CD4-positive, alpha-beta T cell (primary cell): Measurements from ENCODE around the gene PRR13. TPM values are rescaled to one million over a fixed set of nuclear protein-coding genes. Genes with fewer than 3 reads are reported as not detected.
A peak's percentile ranks its signal among the peaks of the same experiment; 100 is the strongest.
"Not testable (repeated sequence)": the region's sequence is repeated elsewhere in the genome, so short reads cannot be mapped to it uniquely, and the experiment has no call there.

Experiments used
- ATAC-seq: fragments of 200-7000 bp; cut with Tn5 transposase; one replicate; pipeline ENCODE4 v1.10.0; 2022; ENCODE audit warnings: mild to moderate bottlenecking; ENCODE audit not compliant: poor library complexity
- CTCF ChIA-PET: fragments of 350-600 bp; sonication (Branson Sonifier 250); formaldehyde crosslinking; loops from one replicate; lab custom pipeline; 2021; ENCODE audit warnings: antibody characterized with exemption, inconsistent platforms; lab: Charles Lee
- POLR2A ChIA-PET: fragments of 350-600 bp; sonication (Branson Sonifier 250); formaldehyde crosslinking; loops from one replicate; lab custom pipeline; 2021; ENCODE audit warnings: antibody characterized with exemption, inconsistent platforms; lab: Charles Lee
- DNase-seq, 14 experiments: peaks; one replicate each; pipeline ENCODE4 v3.0.0-alpha.2; 2013 to 2020; ENCODE audit warnings: mixed read lengths in 2 of 14
- H3K27ac ChIP-seq, 2 donors: one replicate each; pipeline versions ENCODE4 v1.5.1 to v1.7.0; 2013; ENCODE audit warnings: low read length in 2 of 2, low read depth in 1 of 2, mild to moderate bottlenecking in 1 of 2
- H3K27me3 ChIP-seq, 2 experiments: 1 replicate in 1 of 2; 2 replicates in 1 of 2; pipeline versions ENCODE4 v1.6.1 to v1.7.0; 2013; ENCODE audit warnings: low read length in 2 of 2, control low read depth in 1 of 2, mild to moderate bottlenecking in 1 of 2, moderate library complexity in 1 of 2; ENCODE audit not compliant: insufficient read depth in 2 of 2, control insufficient read depth in 1 of 2
- H3K36me3 ChIP-seq: one replicate; pipeline ENCODE4 v1.6.1; 2013; ENCODE audit warnings: low read length, control low read depth; ENCODE audit not compliant: insufficient read depth
- H3K4me1 ChIP-seq: one replicate; pipeline ENCODE4 v1.6.1; 2013; ENCODE audit warnings: low read length, control low read depth; ENCODE audit not compliant: insufficient read depth
- H3K4me3 ChIP-seq: one replicate; pipeline ENCODE4 v1.5.1; 2013; ENCODE audit warnings: mild to moderate bottlenecking, low read length, moderate library complexity
- H3K9me3 ChIP-seq, 2 experiments: 1 replicate in 1 of 2; 2 replicates in 1 of 2; pipeline versions ENCODE4 v1.6.1 to v1.7.0; 2013; ENCODE audit warnings: low read length in 2 of 2, mild to moderate bottlenecking in 2 of 2, control low read depth in 1 of 2, moderate library complexity in 1 of 2; ENCODE audit not compliant: control insufficient read depth in 1 of 2, insufficient read depth in 1 of 2
- H3K27ac Mint-ChIP-seq: one replicate; pipeline ENCODE4 v1.8.0; 2020; ENCODE audit warnings: mixed read lengths
- H3K27me3 Mint-ChIP-seq: one replicate; pipeline ENCODE4 v1.8.0; 2021; ENCODE audit warnings: mixed read lengths
- H3K36me3 Mint-ChIP-seq: one replicate; pipeline ENCODE4 v1.8.0; 2021; ENCODE audit warnings: low read depth, mixed read lengths
- H3K4me1 Mint-ChIP-seq: one replicate; pipeline ENCODE4 v1.8.0; 2021; ENCODE audit warnings: low read depth, mixed read lengths
- H3K4me3 Mint-ChIP-seq: one replicate; pipeline ENCODE4 v1.8.0; 2020; ENCODE audit warnings: mild to moderate bottlenecking, mixed read lengths
- H3K9me3 Mint-ChIP-seq: one replicate; pipeline ENCODE4 v1.8.0; 2020; ENCODE audit warnings: mixed read lengths
- CTCF ChIP-seq: fragments of 200-600 bp; IDR thresholded peaks from one replicate; pipeline ENCODE4 v1.8.0; 2022; ENCODE audit warnings: antibody characterized with exemption, mild to moderate bottlenecking
- intact Hi-C, 2 experiments: fragments of 100-400 bp; cut with DNase I in 1 of 2; cut with micrococcal nuclease in 1 of 2; formaldehyde crosslinking; loops; one replicate each; pipeline versions ENCODE4 v1.15.1 to v1.9.0; 2023 to 2025; cut with DNase I, micrococcal nuclease
- total RNA-seq, 174 experiments: library from RNA in 2 of 174; stranded (reverse) in 2 of 174; gene quantifications; one replicate each; pipeline ENCODE4 v1.2.3 and lab custom pipeline; 2021 to 2026

Gene PRR13
- total RNA-seq, 2 experiments from 2014 or later, result 133 to 142 TPM

GRCh38 chr12:53431187-53431586 is 10.3 kb upstream of the PRR13 start:
- Histone ChIP-seq H3K27me3 (no peaks in the 10 kb centered on the region), H3K36me3 (no peaks in the 10 kb centered on the region), H3K27ac (no peak overlapping the region), H3K9me3 (no peaks in the 10 kb centered on the region), H3K4me3 (no peak overlapping the region), H3K4me1 (no peaks in the 10 kb centered on the region)
- DNase-seq (peak in 1 of 14 experiments; percentile 10), ATAC-seq (no peak)
- TF ChIP-seq CTCF, result no peak
- Mint-ChIP-seq H3K27me3 (no peaks in the 10 kb centered on the region), H3K4me1 (no peaks in the 10 kb centered on the region), H3K9me3 (no peaks in the 10 kb centered on the region), H3K4me3 (no peak overlapping the region), H3K27ac (no peak overlapping the region), H3K36me3 (no peaks in the 10 kb centered on the region)
- intact Hi-C loops, result no loop called here
- CTCF ChIA-PET, result no interaction called here
- POLR2A ChIA-PET, result no interaction called here

DNA sequence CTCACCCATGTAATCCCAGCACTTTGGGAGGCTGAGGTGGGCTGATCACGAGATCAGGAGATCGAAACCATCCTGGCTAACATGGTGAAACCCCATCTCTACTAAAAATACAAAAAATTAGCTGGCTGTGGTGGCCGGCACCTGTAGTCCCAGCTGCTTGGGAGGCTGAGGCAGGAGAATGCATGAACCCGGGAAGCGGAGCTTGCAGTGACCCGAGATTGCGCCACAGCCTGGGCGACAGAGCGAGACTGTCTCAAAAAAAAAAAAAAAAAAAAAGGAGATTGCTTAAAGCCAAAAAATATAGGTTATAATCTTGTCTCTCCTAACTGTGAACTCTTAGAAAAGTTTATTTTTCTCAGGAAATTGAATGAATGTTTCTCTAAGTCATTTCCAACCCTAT is 6.2 kb upstream of the PRR13 start:
- intact Hi-C loops, H3K27ac ChIP-seq, H3K4me1 ChIP-seq, CTCF ChIA-PET, H3K9me3 ChIP-seq, H3K4me1 Mint-ChIP-seq, ATAC-seq, POLR2A ChIA-PET, DNase-seq, H3K4me3 ChIP-seq, H3K27ac Mint-ChIP-seq, H3K9me3 Mint-ChIP-seq, H3K4me3 Mint-ChIP-seq, H3K36me3 ChIP-seq, H3K27me3 ChIP-seq, H3K36me3 Mint-ChIP-seq, H3K27me3 Mint-ChIP-seq: not testable (repeated sequence)

- CTCF ChIA-PET, result interaction anchor here (0.6 to 2.0 kb wide), 3 partner anchors 18 to 87 kb away, joined by 3 to 8 read pairs (median 3); no protein-coding TSS in a partner anchor
- DNase-seq, intact Hi-C loops, H3K27me3 Mint-ChIP-seq, H3K27ac ChIP-seq, ATAC-seq, H3K4me3 ChIP-seq, H3K27ac Mint-ChIP-seq, H3K27me3 ChIP-seq, H3K9me3 Mint-ChIP-seq, H3K9me3 ChIP-seq: not testable (repeated sequence)
- Mint-ChIP-seq H3K4me1 (peaks cover 31% of the 10 kb centered on the region), H3K4me3 (peak overlapping the region; percentile 65), H3K36me3 (peaks cover 31% of the 10 kb centered on the region)
- Histone ChIP-seq H3K4me1 (peaks cover 32% of the 10 kb centered on the region), H3K36me3 (peaks cover 13% of the 10 kb centered on the region)
- POLR2A ChIA-PET, result interaction anchor here (0.6 to 2.3 kb wide), 2 partner anchors 29 to 61 kb away, joined by 3 to 23 read pairs; partner anchors contain the start of genes MAP3K12 and TARBP2
Observed at GRCh38 chr12:53439582-53439981, 2.0 kb upstream of the PRR13 start.

- ATAC-seq (no peak), DNase-seq (no peak)
- Histone ChIP-seq H3K9me3 (no peaks in the 10 kb centered on the region), H3K36me3 (peaks cover 45% of the 10 kb centered on the region), H3K4me1 (peaks cover 37% of the 10 kb centered on the region), H3K27me3 (no peaks in the 10 kb centered on the region), H3K4me3 (no peak overlapping the region), H3K27ac (no peak overlapping the region)
- CTCF ChIA-PET, result no interaction called here
- no peaks in the 10 kb centered on the region for H3K27me3 Mint-ChIP-seq
- intact Hi-C loops, result loop anchor here in 1 of 2 experiments (5.0 kb wide), 1 partner anchor 62 kb away; the partner anchor contains the start of gene SP1
- H3K9me3 Mint-ChIP-seq, result no peaks in the 10 kb centered on the region
- peaks cover 57% of the 10 kb centered on the region for H3K4me1 Mint-ChIP-seq
- TF ChIP-seq CTCF, result no peak
- H3K27ac Mint-ChIP-seq, result peak overlapping the region; percentile 52
- peak overlapping the region; percentile 47 for H3K4me3 Mint-ChIP-seq
- POLR2A ChIA-PET, result no interaction called here
- H3K36me3 Mint-ChIP-seq, result peaks cover 68% of the 10 kb centered on the region
Observed at GRCh38 chr12:53443955-53444354, 2.4 kb downstream of the PRR13 start.

DNA sequence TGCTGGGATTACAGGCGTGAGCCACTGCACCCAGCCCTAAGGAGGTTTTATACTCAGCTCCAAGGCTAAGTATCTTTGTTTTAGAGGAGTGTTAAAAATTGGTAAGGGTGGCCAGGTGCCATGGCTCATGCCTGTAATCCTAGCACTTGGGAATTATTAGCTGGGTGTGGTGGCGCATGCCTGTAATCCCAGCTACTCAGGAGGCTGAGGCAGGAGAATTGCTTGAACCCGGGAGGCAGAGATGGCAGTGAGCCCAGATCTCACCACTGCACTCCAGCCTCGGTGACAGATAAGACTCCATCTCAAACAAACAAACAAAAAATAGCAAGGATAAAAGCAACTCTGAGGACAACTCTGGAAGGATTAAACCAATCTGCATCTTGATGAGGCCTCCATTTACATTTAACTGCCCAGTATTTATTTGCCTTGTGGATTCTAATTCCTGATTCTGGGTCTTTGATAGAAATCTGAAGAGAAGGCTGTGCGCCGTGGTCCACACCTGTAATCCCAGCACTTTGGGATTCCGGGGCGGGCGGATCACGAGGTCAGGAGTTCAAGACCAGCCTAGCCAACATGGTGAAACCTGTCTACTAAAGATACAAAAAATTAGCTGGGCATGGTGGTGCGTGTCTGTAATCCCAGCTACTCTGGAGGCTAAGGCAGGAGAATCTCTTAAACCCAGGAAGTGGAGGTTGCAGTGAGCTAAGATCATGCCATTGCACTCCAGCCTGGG is 3.2 kb downstream of the PRR13 start:
- peaks cover 68% of the 10 kb centered on the region for H3K36me3 Mint-ChIP-seq
- H3K27ac ChIP-seq, H3K27me3 Mint-ChIP-seq, CTCF ChIA-PET, DNase-seq, POLR2A ChIA-PET, H3K9me3 ChIP-seq, ATAC-seq, H3K27me3 ChIP-seq, H3K4me3 ChIP-seq, H3K9me3 Mint-ChIP-seq: not testable (repeated sequence)
- peak overlapping the region; percentile 48 for H3K4me3 Mint-ChIP-seq
- H3K4me1 Mint-ChIP-seq, result peaks cover 57% of the 10 kb centered on the region
- H3K27ac Mint-ChIP-seq, result peak overlapping the region; percentile 24
- peaks cover 45% of the 10 kb centered on the region for H3K36me3 ChIP-seq
- intact Hi-C loops, result loop anchor here in 1 of 2 experiments (5.0 kb wide), 1 partner anchor 62 kb away; the partner anchor contains the start of gene SP1
- H3K4me1 ChIP-seq, result peaks cover 37% of the 10 kb centered on the region
